Prostate gland (tissue), 2 donors: ENCODE results near the gene PLPP7. TPM values are rescaled to one million over a fixed set of nuclear protein-coding genes. Genes with fewer than 3 reads are reported as not detected.
"Not testable (repeated sequence)": the region's sequence is repeated elsewhere in the genome, so short reads cannot be mapped to it uniquely, and the experiment has no call there.

ENCODE experiments used
- DNase-seq: peaks from one replicate; pipeline ENCODE4 v3.0.0-alpha.2; 2019; ENCODE audit warnings: low spot score
- H3K27ac ChIP-seq, 2 donors: fragments of 200-600 bp; sonication (generic); 2 replicates each; pipeline ENCODE4 v1.5.1; 2017 to 2019
- H3K27me3 ChIP-seq: fragments of 200-600 bp; sonication (generic); replicated peaks from 2 replicates; pipeline ENCODE4 v1.5.1; 2019; ENCODE audit not compliant: insufficient read depth
- H3K36me3 ChIP-seq, 2 donors: fragments of 200-600 bp; sonication (generic); 1 replicate in 1 of 2; 2 replicates in 1 of 2; pipeline versions ENCODE4 v1.5.1 to v1.8.1; 2017 to 2019
- H3K4me1 ChIP-seq: fragments of 200-600 bp; sonication (generic); replicated peaks from 2 replicates; pipeline ENCODE4 v1.5.1; 2019
- H3K4me3 ChIP-seq, 2 donors: fragments of 200-600 bp; sonication (generic); 2 replicates each; pipeline ENCODE4 v1.5.1; 2017 to 2019
- H3K9me3 ChIP-seq: fragments of 200-600 bp; sonication (generic); 2 replicates; pipeline ENCODE4 v1.5.1; 2017
- POLR2A ChIP-seq: fragments of 450-650 bp; IDR thresholded peaks from one replicate; pipeline ENCODE4 v1.6.1; 2016; ENCODE audit warnings: antibody characterized with exemption, mild to moderate bottlenecking
- POLR2AphosphoS5 ChIP-seq: sonication (generic); formaldehyde crosslinking; IDR thresholded peaks from one replicate; pipeline ENCODE4 v1.6.1; 2017; ENCODE audit warnings: antibody characterized with exemption
- WGBS: methylation state at CpG from one replicate; pipeline ENCODE4 v1.1.5; 2018; 5-methylcytosine and 5-hydroxymethylcytosine counted together
- intact Hi-C: fragments of 100-400 bp; cut with DNase I; formaldehyde crosslinking; loops from one replicate; pipeline ENCODE4 v1.14.2; 2022
- total RNA-seq, 2 donors: library from RNA; depleted of rRNA; stranded (reverse); fragments of >200 nt; gene quantifications; one replicate each; pipeline ENCODE4 v1.1.0, GENCODE V29; 2016
- TF ChIP-seq, protein P1 (sequence below), 4 experiments: fragments of 200-600 bp in 2 of 4; fragments of 450-650 bp in 2 of 4; sonication (generic) in 2 of 4; IDR thresholded peaks; 1 replicate in 3 of 4; 2 replicates in 1 of 4; pipeline ENCODE4 v1.5.1; 2016 to 2019; ENCODE audit warnings: antibody characterized with exemption in 4 of 4, mild to moderate bottlenecking in 2 of 4, moderate library complexity in 2 of 4

Gene PLPP7
- total RNA-seq, 2 donors from 2014 or later, result 2.0 to 32.5 TPM

DNA sequence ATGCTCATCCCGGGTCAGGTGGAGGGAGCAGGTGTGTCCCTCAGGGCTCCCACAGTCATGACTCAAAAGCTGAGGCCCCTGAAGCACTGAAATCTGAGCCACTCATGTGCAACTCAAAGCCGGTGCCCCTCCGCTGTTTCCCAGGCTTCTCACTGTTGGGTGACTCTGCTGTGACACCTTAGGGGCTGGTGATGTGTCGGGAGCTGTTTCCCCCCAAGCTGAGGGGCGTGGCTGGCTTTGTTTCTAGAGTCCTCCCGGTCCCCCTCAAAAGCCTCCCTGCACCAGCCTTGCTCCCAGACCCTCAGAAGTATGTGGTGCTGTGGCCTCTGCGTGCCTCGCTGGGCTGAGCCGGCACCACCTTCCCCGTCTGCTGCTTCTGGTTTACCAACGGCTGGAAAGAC is 39.7 kb downstream of the PLPP7 start:
- no peaks in the 10 kb centered on the region for H3K36me3 ChIP-seq
- TF ChIP-seq POLR2AphosphoS5 (no peak), POLR2A (no peak)
- TF ChIP-seq, protein P1, sequence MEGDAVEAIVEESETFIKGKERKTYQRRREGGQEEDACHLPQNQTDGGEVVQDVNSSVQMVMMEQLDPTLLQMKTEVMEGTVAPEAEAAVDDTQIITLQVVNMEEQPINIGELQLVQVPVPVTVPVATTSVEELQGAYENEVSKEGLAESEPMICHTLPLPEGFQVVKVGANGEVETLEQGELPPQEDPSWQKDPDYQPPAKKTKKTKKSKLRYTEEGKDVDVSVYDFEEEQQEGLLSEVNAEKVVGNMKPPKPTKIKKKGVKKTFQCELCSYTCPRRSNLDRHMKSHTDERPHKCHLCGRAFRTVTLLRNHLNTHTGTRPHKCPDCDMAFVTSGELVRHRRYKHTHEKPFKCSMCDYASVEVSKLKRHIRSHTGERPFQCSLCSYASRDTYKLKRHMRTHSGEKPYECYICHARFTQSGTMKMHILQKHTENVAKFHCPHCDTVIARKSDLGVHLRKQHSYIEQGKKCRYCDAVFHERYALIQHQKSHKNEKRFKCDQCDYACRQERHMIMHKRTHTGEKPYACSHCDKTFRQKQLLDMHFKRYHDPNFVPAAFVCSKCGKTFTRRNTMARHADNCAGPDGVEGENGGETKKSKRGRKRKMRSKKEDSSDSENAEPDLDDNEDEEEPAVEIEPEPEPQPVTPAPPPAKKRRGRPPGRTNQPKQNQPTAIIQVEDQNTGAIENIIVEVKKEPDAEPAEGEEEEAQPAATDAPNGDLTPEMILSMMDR (IDR thresholded peaks at IDR 0.05), result no peak
- no peaks in the 10 kb centered on the region for H3K27me3 ChIP-seq
- intact Hi-C loops, result loop anchor here (5.0 kb wide), 1 partner anchor 52 kb away; the partner anchor contains the start of gene FAM78A
- no peak overlapping the region for H3K4me3 ChIP-seq
- no peaks in the 10 kb centered on the region for H3K9me3 ChIP-seq
- H3K4me1 ChIP-seq, result no peaks in the 10 kb centered on the region
- 61% methylated on average over 11 of the region's 11 CpGs for WGBS
- DNase-seq, result no peak
- no peak overlapping the region for H3K27ac ChIP-seq

DNA sequence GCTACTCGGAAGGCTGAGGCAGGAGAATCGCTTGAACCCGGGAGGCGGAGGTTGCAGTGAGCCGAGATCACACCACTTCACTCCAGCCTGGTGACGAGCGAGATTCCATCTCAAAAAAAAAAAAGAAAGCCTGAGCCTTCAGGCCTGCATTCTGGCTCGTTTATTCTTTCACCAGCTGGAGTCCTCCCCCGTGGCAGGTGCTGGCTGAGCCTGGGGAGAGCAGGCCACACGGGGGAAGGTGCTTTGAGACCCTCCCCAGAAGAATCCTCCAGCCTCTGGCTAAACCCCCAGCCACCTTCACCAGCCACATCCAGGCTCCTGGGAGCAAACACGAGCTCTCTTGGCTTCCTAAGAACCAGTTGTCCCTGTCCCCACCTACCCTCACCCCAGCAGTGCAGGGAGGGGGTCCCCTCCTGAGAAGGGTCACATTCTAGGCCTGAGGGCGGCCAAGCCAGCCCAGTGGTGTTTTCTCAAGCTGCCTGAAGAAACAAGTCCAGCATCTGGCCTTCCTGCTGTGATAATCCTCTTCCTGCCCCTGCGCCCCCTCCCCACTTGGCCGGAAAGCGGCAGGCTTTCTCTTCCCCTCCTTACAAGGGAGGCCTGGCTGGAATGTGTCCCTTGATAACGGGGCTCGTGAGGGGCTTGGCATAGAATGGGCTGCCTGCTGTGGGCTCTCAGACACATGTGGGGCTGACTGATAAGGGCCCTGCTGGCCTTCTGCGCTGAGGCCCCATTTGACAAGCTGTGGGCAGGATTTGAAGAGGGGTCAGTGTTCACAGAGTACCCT is 41.5 kb downstream of the PLPP7 start:
- 71% methylated on average over 18 of the region's 18 CpGs for WGBS
- no peak for DNase-seq
- intact Hi-C loops, result loop anchor here (10.0 kb wide), 1 partner anchor 266 kb away; no protein-coding TSS in a partner anchor
- H3K4me1 ChIP-seq, result no peaks in the 10 kb centered on the region
- no peak overlapping the region for H3K27ac ChIP-seq
- no peak overlapping the region for H3K4me3 ChIP-seq
- H3K36me3 ChIP-seq, result no peaks in the 10 kb centered on the region
- no peaks in the 10 kb centered on the region for H3K9me3 ChIP-seq
- TF ChIP-seq POLR2AphosphoS5, result no peak
- no peak for TF ChIP-seq POLR2A
- TF ChIP-seq, protein P1 (IDR thresholded peaks at IDR 0.05), result no peak
- H3K27me3 ChIP-seq, result no peaks in the 10 kb centered on the region

DNA sequence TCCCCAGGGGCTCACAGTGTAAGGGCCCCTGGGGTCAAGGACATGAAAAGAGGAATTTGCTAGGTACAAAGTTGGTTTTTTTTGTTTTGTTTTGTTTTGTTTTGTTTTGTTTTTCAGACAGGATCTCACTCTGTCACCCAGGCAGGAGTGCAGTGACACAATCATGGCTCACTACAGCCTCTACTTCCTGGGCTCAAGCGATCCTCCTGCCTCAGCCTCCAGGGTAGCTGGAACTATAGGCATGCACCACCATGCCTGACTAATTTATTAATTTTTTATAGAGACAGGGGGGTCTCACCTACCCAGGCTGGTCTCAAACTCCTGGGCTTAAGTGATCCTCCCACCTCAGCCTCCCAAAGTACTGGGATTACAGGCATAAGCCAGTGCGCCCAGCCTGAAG is 42.5 kb downstream of the PLPP7 start:
- H3K27me3 ChIP-seq, DNase-seq, H3K36me3 ChIP-seq, H3K27ac ChIP-seq, H3K4me3 ChIP-seq, H3K4me1 ChIP-seq, H3K9me3 ChIP-seq: not testable (repeated sequence)
- 97% methylated on average over 2 of the region's 2 CpGs for WGBS
- intact Hi-C loops, result loop anchor here (10.0 kb wide), 1 partner anchor 267 kb away; no protein-coding TSS in a partner anchor

DNA sequence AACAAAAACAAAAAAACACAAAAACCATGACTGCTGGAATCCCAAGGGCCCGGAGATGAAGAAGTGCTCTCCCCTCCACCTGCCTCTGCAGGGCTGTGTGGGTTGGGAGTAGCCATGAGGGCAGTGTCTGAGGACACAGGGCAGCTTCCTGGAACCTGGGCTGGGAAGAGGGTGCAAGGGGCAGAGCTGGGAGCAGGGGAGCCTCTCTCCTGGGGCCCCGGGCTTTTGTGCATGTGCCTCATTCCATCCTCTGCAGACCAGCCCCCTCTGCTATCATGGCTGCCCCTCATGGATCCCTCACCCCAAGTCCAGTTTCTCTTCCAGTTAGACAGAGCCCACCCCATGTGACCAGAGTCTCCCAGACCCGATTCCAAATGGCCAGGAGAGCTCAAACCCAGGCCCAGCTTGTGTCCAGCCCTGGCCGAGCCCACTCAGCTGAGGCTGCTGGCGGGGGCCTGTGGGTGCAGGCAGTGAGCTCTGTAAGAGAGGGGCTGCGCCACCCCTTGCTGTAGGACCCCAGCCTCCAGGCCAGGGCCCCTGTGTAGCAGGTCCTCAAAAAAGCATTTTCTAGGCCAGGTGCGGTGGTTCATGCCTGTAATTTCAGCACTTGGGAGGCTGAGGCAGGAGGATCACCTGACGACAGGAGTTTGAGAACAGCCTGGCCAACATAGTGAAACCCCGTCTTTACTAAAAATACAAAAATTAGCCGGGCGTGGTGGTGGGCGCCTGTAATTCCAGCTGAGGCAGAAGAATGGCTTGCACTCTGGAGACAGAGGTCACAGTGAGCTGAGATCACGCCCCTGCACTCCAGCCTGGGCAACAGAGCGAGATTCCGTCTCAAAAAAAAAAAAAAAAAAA is 44.5 kb downstream of the PLPP7 start:
- Histone ChIP-seq H3K27ac (no peak overlapping the region), H3K27me3 (no peaks in the 10 kb centered on the region), H3K4me3 (no peak overlapping the region), H3K9me3 (no peaks in the 10 kb centered on the region), H3K36me3 (no peaks in the 10 kb centered on the region), H3K4me1 (no peaks in the 10 kb centered on the region)
- TF ChIP-seq, protein P1 (IDR thresholded peaks at IDR 0.05), result no peak
- TF ChIP-seq POLR2A, result no peak
- TF ChIP-seq POLR2AphosphoS5, result no peak
- 89% methylated on average over 14 of the region's 15 CpGs for WGBS
- no peak for DNase-seq
- intact Hi-C loops, result loop anchor here (10.0 kb wide), 1 partner anchor 269 kb away; no protein-coding TSS in a partner anchor

DNA sequence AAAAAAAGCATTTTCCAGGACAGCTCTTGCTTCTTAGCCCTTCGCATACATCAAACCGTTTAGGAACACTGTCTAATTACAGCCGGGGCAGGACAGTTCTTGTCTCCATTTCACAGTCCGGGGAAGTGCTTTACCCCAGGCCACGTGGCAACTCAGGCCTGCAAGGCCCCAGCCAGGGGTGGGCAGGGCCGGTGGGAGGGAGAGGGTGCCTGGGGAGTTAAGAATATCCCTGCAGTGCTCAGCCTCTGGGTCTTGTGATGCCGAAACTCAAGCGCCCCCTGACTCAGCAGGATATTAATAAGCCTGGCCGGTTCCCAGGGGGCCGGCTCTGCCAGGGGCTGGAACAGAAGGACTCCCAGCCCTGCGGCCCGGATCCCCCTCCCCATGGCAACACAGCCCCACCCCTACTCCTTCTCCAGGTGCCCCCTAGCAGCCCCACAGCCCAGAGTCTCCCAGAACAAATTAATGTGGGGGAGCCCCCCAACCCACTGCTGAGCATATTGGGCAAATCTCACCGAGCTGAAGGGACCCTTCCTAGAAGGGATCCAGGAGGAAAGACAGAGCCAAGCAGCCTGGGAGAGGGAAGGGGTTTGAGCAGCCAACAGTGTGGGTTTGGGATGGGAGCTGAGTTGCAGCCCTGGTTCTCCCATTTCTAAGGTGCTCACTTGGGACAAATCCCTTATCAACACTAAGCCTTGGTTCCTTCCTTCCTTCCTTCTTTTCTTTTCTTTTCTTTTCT is 45.3 kb downstream of the PLPP7 start:
- H3K27ac ChIP-seq, result no peak overlapping the region
- H3K9me3 ChIP-seq, result no peaks in the 10 kb centered on the region
- no peaks in the 10 kb centered on the region for H3K4me1 ChIP-seq
- DNase-seq, result no peak
- H3K27me3 ChIP-seq, result no peaks in the 10 kb centered on the region
- intact Hi-C loops, result loop anchor here (10.0 kb wide), 1 partner anchor 270 kb away; no protein-coding TSS in a partner anchor
- TF ChIP-seq, protein P1 (IDR thresholded peaks at IDR 0.05), result no peak
- TF ChIP-seq POLR2A, result no peak
- no peak for TF ChIP-seq POLR2AphosphoS5
- no peaks in the 10 kb centered on the region for H3K36me3 ChIP-seq
- 26% methylated on average over 13 of the region's 13 CpGs for WGBS
- no peak overlapping the region for H3K4me3 ChIP-seq
